SU-DHL-6 (cell line): ENCODE measurements around the gene ZFAND3.

Experiments
- H2AFZ ChIP-seq: fragments of 200-600 bp; sonication (generic); 2 replicates; pipeline ENCODE4 v1.6.1; 2014; ENCODE audit warnings: low read depth, mild to moderate bottlenecking, moderate library complexity, mixed read lengths, antibody characterized with exemption, low read length; ENCODE audit not compliant: severe bottlenecking
- H3F3A ChIP-seq: fragments of 200-600 bp; shearing (Covaris generic); 2 replicates; pipeline ENCODE4 v1.6.0; 2016; ENCODE audit warnings: antibody characterized with exemption, mild to moderate bottlenecking; ENCODE audit not compliant: insufficient read depth
- H3K27ac ChIP-seq: fragments of 200-600 bp; sonication (generic); 2 replicates; pipeline ENCODE4 v1.5.1; 2016; ENCODE audit warnings: low read depth, mild to moderate bottlenecking, low read length, moderate library complexity, mixed read lengths
- H3K27me3 ChIP-seq: fragments of 200-600 bp; sonication (generic), shearing (Covaris generic); 2 replicates; pipeline ENCODE4 v1.6.0; 2014; ENCODE audit warnings: mild to moderate bottlenecking, low read length
- H3K36me3 ChIP-seq: fragments of 200-600 bp; sonication (generic); 2 replicates; pipeline ENCODE4 v1.6.1; 2014; ENCODE audit warnings: mild to moderate bottlenecking, low read length, mixed read lengths
- H3K4me2 ChIP-seq: fragments of 300-600, 200-600 bp; shearing (Covaris generic), sonication (generic); 2 replicates; pipeline ENCODE4 v1.6.0; 2014; ENCODE audit warnings: low read length, low read depth, mild to moderate bottlenecking; ENCODE audit not compliant: poor library complexity, severe bottlenecking
- H3K4me3 ChIP-seq: fragments of 200-600 bp; sonication (generic); 2 replicates; pipeline ENCODE4 v1.5.1; 2014; ENCODE audit warnings: antibody characterized with exemption, low read length, mild to moderate bottlenecking, mixed read lengths; ENCODE audit not compliant: insufficient read depth, poor library complexity, severe bottlenecking
- H3K79me2 ChIP-seq: fragments of 200-600 bp; sonication (generic); 2 replicates; pipeline ENCODE4 v1.6.1; 2014; ENCODE audit warnings: mild to moderate bottlenecking, low read length, moderate library complexity; ENCODE audit not compliant: insufficient read depth
- H3K9ac ChIP-seq: fragments of 200-600 bp; sonication (generic); 2 replicates; pipeline ENCODE4 v1.7.0; 2014; ENCODE audit warnings: mild to moderate bottlenecking, low read length
- H3K9me2 ChIP-seq: fragments of 200-600 bp; sonication (generic); replicated peaks from 2 replicates; pipeline ENCODE4 v1.6.1; 2014; ENCODE audit warnings: low read length; ENCODE audit not compliant: insufficient read depth
- H3K9me3 ChIP-seq: fragments of 200-600 bp; sonication (generic); 2 replicates; pipeline ENCODE4 v1.6.1; 2014; ENCODE audit warnings: low read length, mixed read lengths; ENCODE audit not compliant: insufficient read depth
- H4K20me1 ChIP-seq: fragments of 200-600 bp; sonication (generic); 2 replicates; pipeline ENCODE4 v1.6.1; 2014; ENCODE audit warnings: low read depth, mild to moderate bottlenecking, antibody characterized with exemption, low read length, moderate library complexity, mixed read lengths
- EZH2phosphoT487 ChIP-seq: fragments of 200-600 bp; sonication (generic), shearing (Covaris generic); conservative IDR thresholded peaks from 2 replicates; pipeline ENCODE4 v1.6.1; 2018; ENCODE audit warnings: mild to moderate bottlenecking, antibody characterized with exemption, low read length, moderate library complexity, mixed read lengths
- TF ChIP-seq, protein P1 (sequence below): fragments of 200-600 bp; sonication (generic); IDR thresholded peaks from one replicate; pipeline ENCODE4 v1.5.1; 2017; ENCODE audit warnings: antibody characterized with exemption, mild to moderate bottlenecking, low read length, moderate library complexity; ENCODE audit not compliant: insufficient read depth, poor library complexity, severe bottlenecking

Gene ZFAND3

DNA sequence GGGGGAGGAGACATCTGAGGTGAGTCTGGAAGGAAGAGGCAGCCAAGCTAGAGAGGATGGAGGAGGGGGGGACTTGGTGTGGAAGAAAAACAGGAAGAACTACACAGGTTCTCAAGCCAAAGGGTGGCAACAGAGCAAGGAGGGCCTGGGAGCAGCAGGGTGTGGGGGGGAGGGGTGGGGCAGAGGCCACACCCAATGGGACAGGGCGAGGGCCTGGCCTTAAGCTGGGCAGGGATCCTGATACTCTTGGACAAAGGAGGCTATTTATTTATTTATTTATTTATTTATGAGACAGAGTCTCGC lies 359.0 kb downstream of the ZFAND3 start:
- H3K27ac ChIP-seq, result no peak overlapping the region
- H3K9ac ChIP-seq, result no peak overlapping the region
- H3K27me3 ChIP-seq, result no peaks in the 10 kb centered on the region
- no peaks in the 10 kb centered on the region for H3K79me2 ChIP-seq
- H3K36me3 ChIP-seq, result no peaks in the 10 kb centered on the region
- no peaks in the 10 kb centered on the region for H4K20me1 ChIP-seq
- no peaks in the 10 kb centered on the region for H3K9me2 ChIP-seq
- H3F3A ChIP-seq, result no peaks in the 10 kb centered on the region
- no peak overlapping the region for H3K4me3 ChIP-seq
- H2AFZ ChIP-seq, result no peak overlapping the region
- H3K4me2 ChIP-seq, result no peak overlapping the region
- TF ChIP-seq EZH2phosphoT487, result no peak
- TF ChIP-seq, protein P1, sequence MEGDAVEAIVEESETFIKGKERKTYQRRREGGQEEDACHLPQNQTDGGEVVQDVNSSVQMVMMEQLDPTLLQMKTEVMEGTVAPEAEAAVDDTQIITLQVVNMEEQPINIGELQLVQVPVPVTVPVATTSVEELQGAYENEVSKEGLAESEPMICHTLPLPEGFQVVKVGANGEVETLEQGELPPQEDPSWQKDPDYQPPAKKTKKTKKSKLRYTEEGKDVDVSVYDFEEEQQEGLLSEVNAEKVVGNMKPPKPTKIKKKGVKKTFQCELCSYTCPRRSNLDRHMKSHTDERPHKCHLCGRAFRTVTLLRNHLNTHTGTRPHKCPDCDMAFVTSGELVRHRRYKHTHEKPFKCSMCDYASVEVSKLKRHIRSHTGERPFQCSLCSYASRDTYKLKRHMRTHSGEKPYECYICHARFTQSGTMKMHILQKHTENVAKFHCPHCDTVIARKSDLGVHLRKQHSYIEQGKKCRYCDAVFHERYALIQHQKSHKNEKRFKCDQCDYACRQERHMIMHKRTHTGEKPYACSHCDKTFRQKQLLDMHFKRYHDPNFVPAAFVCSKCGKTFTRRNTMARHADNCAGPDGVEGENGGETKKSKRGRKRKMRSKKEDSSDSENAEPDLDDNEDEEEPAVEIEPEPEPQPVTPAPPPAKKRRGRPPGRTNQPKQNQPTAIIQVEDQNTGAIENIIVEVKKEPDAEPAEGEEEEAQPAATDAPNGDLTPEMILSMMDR, result no peak
- H3K9me3 ChIP-seq, result no peaks in the 10 kb centered on the region

DNA sequence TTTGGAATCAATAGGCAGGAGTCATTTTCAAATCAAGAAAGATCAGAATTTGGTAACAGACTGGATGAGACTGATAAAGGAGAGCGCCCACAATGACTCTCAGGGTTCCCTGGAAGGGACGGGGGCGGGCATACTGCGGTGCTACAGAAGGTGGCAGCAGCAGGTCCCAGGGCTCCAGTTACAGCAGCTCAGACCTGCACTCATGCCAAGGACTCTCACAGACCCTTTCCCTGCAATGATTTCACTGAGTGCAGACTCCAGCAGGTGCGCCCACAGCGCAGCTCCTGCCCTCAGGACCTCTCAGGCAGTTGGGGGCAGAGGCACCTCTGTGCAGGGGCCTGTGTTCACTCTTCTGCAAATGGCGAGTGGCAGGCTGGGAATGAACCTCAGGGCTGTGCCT lies 359.8 kb downstream of the ZFAND3 start:
- Histone ChIP-seq H3K9ac (no peak overlapping the region), H3F3A (no peaks in the 10 kb centered on the region), H3K9me3 (no peaks in the 10 kb centered on the region), H3K4me3 (no peak overlapping the region), H2AFZ (no peak overlapping the region), H3K9me2 (no peaks in the 10 kb centered on the region), H3K36me3 (no peaks in the 10 kb centered on the region), H3K27ac (no peak overlapping the region), H3K4me2 (no peak overlapping the region), H3K79me2 (no peaks in the 10 kb centered on the region), H3K27me3 (no peaks in the 10 kb centered on the region), H4K20me1 (no peaks in the 10 kb centered on the region)
- TF ChIP-seq EZH2phosphoT487, result no peak
- TF ChIP-seq, protein P1, result no peak

DNA sequence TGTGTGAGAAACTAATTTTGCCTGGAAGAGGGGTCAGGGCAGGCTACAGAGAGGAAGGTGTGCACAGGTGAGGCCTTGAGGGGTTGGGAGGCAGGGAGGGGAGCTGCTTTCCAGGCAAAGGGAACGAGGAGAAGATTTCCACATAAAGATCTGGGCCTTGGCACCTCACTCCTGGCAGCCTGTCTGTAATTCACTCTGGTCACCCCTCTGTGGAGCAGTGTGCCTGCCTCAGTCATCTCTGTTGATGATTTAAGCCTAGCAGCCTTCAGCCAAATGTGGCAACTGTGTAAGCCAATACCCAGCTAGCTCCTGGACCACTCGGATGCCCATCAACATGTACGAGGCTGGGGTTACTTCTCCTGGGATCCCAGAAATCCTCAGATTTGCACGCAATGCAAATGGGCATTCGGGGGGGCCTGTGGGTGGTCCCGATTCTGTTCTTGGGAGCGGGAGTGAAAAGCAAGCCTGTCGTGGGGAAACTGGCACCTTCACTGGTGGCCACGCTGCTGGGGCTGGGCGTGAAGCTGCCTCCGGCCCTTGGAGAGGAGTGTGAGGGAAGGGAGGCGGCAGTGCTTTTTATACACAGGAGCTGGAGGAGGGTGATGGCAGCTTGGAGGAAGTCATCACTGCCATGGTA lies 360.4 kb downstream of the ZFAND3 start:
- no peak overlapping the region for H3K9ac ChIP-seq
- no peak overlapping the region for H3K4me3 ChIP-seq
- TF ChIP-seq, protein P1, result no peak
- no peaks in the 10 kb centered on the region for H3K27me3 ChIP-seq
- no peak overlapping the region for H2AFZ ChIP-seq
- no peaks in the 10 kb centered on the region for H4K20me1 ChIP-seq
- H3K36me3 ChIP-seq, result no peaks in the 10 kb centered on the region
- H3K27ac ChIP-seq, result no peak overlapping the region
- no peaks in the 10 kb centered on the region for H3K9me3 ChIP-seq
- H3K79me2 ChIP-seq, result no peaks in the 10 kb centered on the region
- H3K4me2 ChIP-seq, result no peak overlapping the region
- no peaks in the 10 kb centered on the region for H3F3A ChIP-seq
- H3K9me2 ChIP-seq, result no peaks in the 10 kb centered on the region
